Endodermal cell (in vitro differentiated cells): ENCODE data around the gene BMPR2. TPM values are rescaled to one million over a fixed set of nuclear protein-coding genes. Genes with fewer than 3 reads are reported as not detected.
A peak's percentile ranks its signal among the peaks of the same experiment; 100 is the strongest.
"Not testable (repeated sequence)": the region's sequence is repeated elsewhere in the genome, so short reads cannot be mapped to it uniquely, and the experiment has no call there.

Source experiments
- DNase-seq: peaks from one replicate; pipeline ENCODE4 v3.0.0-alpha.2; 2017
- H3K27ac ChIP-seq: 2 replicates; pipeline ENCODE4 v1.5.1; 2013; ENCODE audit warnings: mild to moderate bottlenecking, low read depth, low read length, moderate library complexity
- H3K27me3 ChIP-seq: 2 replicates; pipeline ENCODE4 v1.6.1; 2013; ENCODE audit warnings: mild to moderate bottlenecking, low read length, moderate library complexity; ENCODE audit not compliant: insufficient read depth, control insufficient read depth, poor library complexity, severe bottlenecking
- H3K36me3 ChIP-seq: 2 replicates; pipeline ENCODE4 v1.7.0; 2013; ENCODE audit warnings: mild to moderate bottlenecking, low read length, moderate library complexity; ENCODE audit not compliant: control insufficient read depth, insufficient read depth
- H3K4me1 ChIP-seq: one replicate; pipeline ENCODE4 v1.7.0; 2013; ENCODE audit warnings: low read length; ENCODE audit not compliant: control insufficient read depth, insufficient read depth
- H3K4me3 ChIP-seq: 2 replicates; pipeline ENCODE4 v1.5.1; 2013; ENCODE audit warnings: mild to moderate bottlenecking, low read length, moderate library complexity
- H3K9ac ChIP-seq: 2 replicates; pipeline ENCODE4 v1.6.1; 2013; ENCODE audit warnings: mild to moderate bottlenecking, low read length, moderate library complexity; ENCODE audit not compliant: poor library complexity, severe bottlenecking; ENCODE audit errors: extremely low read depth
- H3K9me3 ChIP-seq: 2 replicates; pipeline ENCODE4 v1.6.1; 2013; ENCODE audit warnings: mild to moderate bottlenecking, low read length, moderate library complexity; ENCODE audit not compliant: control insufficient read depth
- H3K27ac Mint-ChIP-seq: 2 replicates; pipeline ENCODE4 v1.8.0; 2020; ENCODE audit warnings: mixed read lengths
- H3K27me3 Mint-ChIP-seq: 2 replicates; pipeline ENCODE4 v1.8.0; 2021; ENCODE audit warnings: mild to moderate bottlenecking, mixed read lengths; ENCODE audit not compliant: insufficient read depth
- H3K36me3 Mint-ChIP-seq: 2 replicates; pipeline ENCODE4 v1.8.0; 2020; ENCODE audit warnings: low read depth, mixed read lengths
- H3K4me1 Mint-ChIP-seq: 2 replicates; pipeline ENCODE4 v1.8.0; 2020; ENCODE audit warnings: mixed read lengths
- H3K4me3 Mint-ChIP-seq: 2 replicates; pipeline ENCODE4 v1.8.0; 2020; ENCODE audit warnings: mild to moderate bottlenecking, moderate library complexity, mixed read lengths
- H3K9me3 Mint-ChIP-seq: 2 replicates; pipeline ENCODE4 v1.8.0; 2020; ENCODE audit warnings: mild to moderate bottlenecking, mixed read lengths
- CTCF ChIP-seq: fragments of 200-600 bp; sonication (generic); conservative IDR thresholded peaks from 2 replicates; pipeline ENCODE4 v1.5.0; 2021; ENCODE audit warnings: antibody characterized with exemption, mild to moderate bottlenecking
- WGBS, 2 experiments: methylation state at CpG; one replicate each; pipeline versions ENCODE4 v1.1.5 to v1.1.7; 2013; ENCODE audit warnings: missing lambda C conversion rate in 2 of 2, mixed read lengths in 1 of 2; ENCODE audit not compliant: insufficient coverage in 1 of 2, insufficient read length in 1 of 2; 5-methylcytosine and 5-hydroxymethylcytosine counted together
- total RNA-seq, 2 donors: library from RNA; stranded (reverse); fragmentation: NEBNext Ultra II Directional in 1 of 2; extraction: Animal tissue kit (Norgen Biotek cat#: 25700) in 1 of 2; gene quantifications; 2 replicates in 1 of 2; 3 replicates in 1 of 2; pipeline ENCODE4 v1.2.1, GENCODE V29; 2021

BMPR2 gene
- total RNA-seq, 2 donors from 2014 or later, result 42.2 to 56.3 TPM

- H3K27ac Mint-ChIP-seq, result no peak overlapping the region
- Histone ChIP-seq H3K27ac (no peak overlapping the region), H3K9me3 (no peaks in the 10 kb centered on the region), H3K9ac (no peak overlapping the region), H3K4me3 (no peak overlapping the region), H3K27me3 (no peaks in the 10 kb centered on the region), H3K4me1 (no peaks in the 10 kb centered on the region), H3K36me3 (peaks cover 86% of the 10 kb centered on the region)
- peaks cover 9% of the 10 kb centered on the region for H3K4me1 Mint-ChIP-seq
- no peaks in the 10 kb centered on the region for H3K27me3 Mint-ChIP-seq
- no peak for TF ChIP-seq CTCF
- WGBS, 2 experiments, result 93% methylated on average over 2 of the region's 2 CpGs; no CpG with 5 or more reads in 1 of the 2 experiments
- no peaks in the 10 kb centered on the region for H3K9me3 Mint-ChIP-seq
- H3K4me3 Mint-ChIP-seq, result no peak overlapping the region
- H3K36me3 Mint-ChIP-seq, result peaks cover 45% of the 10 kb centered on the region
- DNase-seq, result no peak
These were observed 169.8 kb downstream of the BMPR2 start for GRCh38 chr2:202545931-202546330.

GRCh38 chr2:202546499-202547141 is 170.5 kb downstream of the BMPR2 start:
- not testable (repeated sequence) for H3K4me3 ChIP-seq, H3K9me3 Mint-ChIP-seq, DNase-seq, H3K27me3 Mint-ChIP-seq, H3K4me1 ChIP-seq, H3K27me3 ChIP-seq, H3K9ac ChIP-seq, H3K4me1 Mint-ChIP-seq, H3K27ac ChIP-seq, H3K9me3 ChIP-seq, H3K4me3 Mint-ChIP-seq
- peaks cover 85% of the 10 kb centered on the region for H3K36me3 ChIP-seq
- peaks cover 45% of the 10 kb centered on the region for H3K36me3 Mint-ChIP-seq
- H3K27ac Mint-ChIP-seq, result peak overlapping the region; percentile 55
- WGBS, 2 experiments, result 87 to 95% methylated on average over 9 to 13 of the region's 13 CpGs

GRCh38 chr2:202548240-202548639 is 172.1 kb downstream of the BMPR2 start:
- DNase-seq, result no peak
- peaks cover 9% of the 10 kb centered on the region for H3K4me1 Mint-ChIP-seq
- WGBS, 2 experiments, result 90 to 100% methylated on average over 2 of the region's 2 CpGs
- TF ChIP-seq CTCF, result no peak
- no peak overlapping the region for H3K9ac ChIP-seq
- H3K27ac Mint-ChIP-seq, result no peak overlapping the region
- no peaks in the 10 kb centered on the region for H3K9me3 Mint-ChIP-seq
- H3K27me3 Mint-ChIP-seq, result no peaks in the 10 kb centered on the region
- H3K9me3 ChIP-seq, result no peaks in the 10 kb centered on the region
- peaks cover 91% of the 10 kb centered on the region for H3K36me3 ChIP-seq
- H3K4me1 ChIP-seq, result no peaks in the 10 kb centered on the region
- H3K4me3 Mint-ChIP-seq, result no peak overlapping the region
- H3K27me3 ChIP-seq, result no peaks in the 10 kb centered on the region
- no peak overlapping the region for H3K27ac ChIP-seq
- H3K4me3 ChIP-seq, result no peak overlapping the region
- peaks cover 46% of the 10 kb centered on the region for H3K36me3 Mint-ChIP-seq

GRCh38 chr2:202551000-202551399 is 174.9 kb downstream of the BMPR2 start:
- not testable (repeated sequence) for H3K9me3 ChIP-seq, H3K9ac ChIP-seq, H3K4me1 Mint-ChIP-seq, DNase-seq, H3K27me3 ChIP-seq, H3K4me3 ChIP-seq, H3K4me1 ChIP-seq, H3K27ac ChIP-seq, H3K27me3 Mint-ChIP-seq, H3K4me3 Mint-ChIP-seq, H3K27ac Mint-ChIP-seq, H3K9me3 Mint-ChIP-seq
- 94 to 100% methylated on average over 1 to 9 of the region's 10 CpGs for WGBS, 2 experiments
- H3K36me3 Mint-ChIP-seq, result peaks cover 50% of the 10 kb centered on the region
- H3K36me3 ChIP-seq, result peaks cover 91% of the 10 kb centered on the region
